OCI-LY7 (cell line): ENCODE measurements around the gene ITGAV. TPM values are rescaled to one million over a fixed set of nuclear protein-coding genes. Genes with fewer than 3 reads are reported as not detected.

ENCODE experiments used
- BruUV-seq: library from RNA; stranded (reverse); fragments of 400-500 nt; replicated peaks from 2 replicates; lab custom pipeline; 2021; lab: Mats Ljungman, UMichigan
- CTCF ChIA-PET: fragments of 300-600 bp; sonication (Branson Sonifier 250); formaldehyde crosslinking; loops from one replicate; lab custom pipeline; 2022; ENCODE audit warnings: antibody characterized with exemption; ENCODE audit not compliant: unreplicated experiment; lab: Charles Lee
- POLR2A ChIA-PET: fragments of 300-600 bp; sonication (Branson Sonifier 250); formaldehyde crosslinking; loops from one replicate; lab custom pipeline; 2022; ENCODE audit warnings: antibody characterized with exemption; lab: Charles Lee
- DNase-seq: peaks from one replicate; pipeline ENCODE4 v3.0.0-alpha.2; 2015; ENCODE audit warnings: low spot score
- H2AFZ ChIP-seq: fragments of 200-600 bp; sonication (generic), shearing (Covaris generic); 2 replicates; pipeline ENCODE4 v1.6.1; 2014; ENCODE audit warnings: mild to moderate bottlenecking, antibody characterized with exemption, low read length, moderate library complexity
- H3K27ac ChIP-seq: fragments of 200-600 bp; sonication (generic); 2 replicates; pipeline ENCODE4 v1.5.1; 2014; ENCODE audit warnings: mixed run types, low read depth, mild to moderate bottlenecking, moderate library complexity, low read length, inconsistent platforms; ENCODE audit not compliant: poor library complexity, severe bottlenecking
- H3K36me3 ChIP-seq: fragments of 200-600 bp; sonication (generic); 2 replicates; pipeline ENCODE4 v1.6.1; 2014; ENCODE audit warnings: mild to moderate bottlenecking, antibody characterized with exemption, low read length, moderate library complexity, mixed read lengths; ENCODE audit not compliant: insufficient read depth
- H3K4me1 ChIP-seq: fragments of 200-600 bp; sonication (generic); 2 replicates; pipeline ENCODE4 v1.5.1; 2014; ENCODE audit warnings: mild to moderate bottlenecking, low read length; ENCODE audit not compliant: insufficient read depth, poor library complexity, severe bottlenecking
- H3K4me2 ChIP-seq: fragments of 200-600 bp; sonication (generic); 2 replicates; pipeline ENCODE4 v1.6.1; 2014; ENCODE audit warnings: mild to moderate bottlenecking, low read length
- H3K4me3 ChIP-seq: fragments of 200-600 bp; sonication (generic); 2 replicates; pipeline ENCODE4 v1.5.1; 2014; ENCODE audit warnings: mild to moderate bottlenecking, low read depth, low read length; ENCODE audit not compliant: poor library complexity, severe bottlenecking
- H3K79me2 ChIP-seq: fragments of 200-600 bp; sonication (generic); 2 replicates; pipeline ENCODE4 v1.6.1; 2016; ENCODE audit warnings: low read depth, mild to moderate bottlenecking, low read length, moderate library complexity, mixed read lengths; ENCODE audit not compliant: insufficient read depth
- H3K9me2 ChIP-seq: fragments of 200-600 bp; sonication (generic); 2 replicates; pipeline ENCODE4 v1.6.1; 2016; ENCODE audit warnings: mild to moderate bottlenecking, low read length, mixed read lengths; ENCODE audit not compliant: insufficient read depth
- H3K9me3 ChIP-seq: fragments of 200-600 bp; sonication (generic); 2 replicates; pipeline ENCODE4 v1.6.1; 2014; ENCODE audit warnings: mild to moderate bottlenecking, mixed run types, low read length, mixed read lengths
- H4K20me1 ChIP-seq: fragments of 200-600 bp; sonication (generic); 2 replicates; pipeline ENCODE4 v1.6.1; 2014; ENCODE audit warnings: mild to moderate bottlenecking, antibody characterized with exemption, low read length, moderate library complexity, mixed read lengths; ENCODE audit not compliant: insufficient read depth
- EZH2phosphoT487 ChIP-seq: fragments of 200-600 bp; sonication (generic); IDR thresholded peaks from 2 replicates; pipeline ENCODE4 v1.6.1; 2018; ENCODE audit warnings: low read depth, borderline replicate concordance, mild to moderate bottlenecking, mixed run types, antibody characterized with exemption, low read length, moderate library complexity, mixed read lengths
- intact Hi-C: fragments of 100-400 bp; cut with micrococcal nuclease; formaldehyde crosslinking; loops from one replicate; pipeline ENCODE4 v1.10.0; 2022; ENCODE audit not compliant: unreplicated experiment
- total RNA-seq, 2 experiments: library from RNA; depleted of rRNA in 1 of 2; stranded (reverse); fragments of >200 nt in 1 of 2; shearing (Covaris generic) in 1 of 2; gene quantifications; 2 replicates each; pipeline ENCODE4 v1.2.3, GENCODE V29; 2014 to 2022
- TF ChIP-seq, protein P1 (sequence below): fragments of 200-600 bp; sonication (generic); conservative IDR thresholded peaks from 2 replicates; pipeline ENCODE4 v1.5.1; 2014; ENCODE audit warnings: mild to moderate bottlenecking, antibody characterized with exemption, low read length, moderate library complexity, mixed read lengths

ITGAV gene
- total RNA-seq, 2 experiments from 2014 or later = 1.1 to 3.2 TPM

DNA sequence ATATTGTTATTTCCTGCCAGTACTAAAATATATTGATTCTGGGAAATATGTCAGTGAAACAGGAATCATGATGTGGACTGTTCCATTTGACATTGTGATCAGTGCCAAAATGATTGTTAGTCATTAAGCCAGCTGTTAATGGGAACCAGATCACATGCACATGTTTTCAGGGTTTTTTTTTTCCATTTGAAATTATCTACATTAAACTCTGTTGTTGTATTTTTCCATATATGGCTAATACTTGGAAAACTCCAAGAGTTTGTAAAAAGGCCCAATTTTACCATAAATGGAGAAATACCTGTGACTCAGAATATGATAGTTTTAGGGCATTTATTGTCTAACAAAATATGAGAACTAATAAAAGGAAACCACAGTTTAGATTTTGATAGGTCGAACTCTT, 13.4 kb downstream of the ITGAV start:
- ChIA-PET CTCF (no interaction called here), POLR2A (no interaction called here)
- no peaks in the 10 kb centered on the region for H3K9me2 ChIP-seq
- no peaks in the 10 kb centered on the region for H3K79me2 ChIP-seq
- H3K36me3 ChIP-seq = no peaks in the 10 kb centered on the region
- H3K4me2 ChIP-seq = no peak overlapping the region
- intact Hi-C loops = no loop called here
- no peak for DNase-seq
- H3K4me1 ChIP-seq = no peaks in the 10 kb centered on the region
- H4K20me1 ChIP-seq = no peaks in the 10 kb centered on the region
- no peak overlapping the region for H2AFZ ChIP-seq
- TF ChIP-seq, protein P1, sequence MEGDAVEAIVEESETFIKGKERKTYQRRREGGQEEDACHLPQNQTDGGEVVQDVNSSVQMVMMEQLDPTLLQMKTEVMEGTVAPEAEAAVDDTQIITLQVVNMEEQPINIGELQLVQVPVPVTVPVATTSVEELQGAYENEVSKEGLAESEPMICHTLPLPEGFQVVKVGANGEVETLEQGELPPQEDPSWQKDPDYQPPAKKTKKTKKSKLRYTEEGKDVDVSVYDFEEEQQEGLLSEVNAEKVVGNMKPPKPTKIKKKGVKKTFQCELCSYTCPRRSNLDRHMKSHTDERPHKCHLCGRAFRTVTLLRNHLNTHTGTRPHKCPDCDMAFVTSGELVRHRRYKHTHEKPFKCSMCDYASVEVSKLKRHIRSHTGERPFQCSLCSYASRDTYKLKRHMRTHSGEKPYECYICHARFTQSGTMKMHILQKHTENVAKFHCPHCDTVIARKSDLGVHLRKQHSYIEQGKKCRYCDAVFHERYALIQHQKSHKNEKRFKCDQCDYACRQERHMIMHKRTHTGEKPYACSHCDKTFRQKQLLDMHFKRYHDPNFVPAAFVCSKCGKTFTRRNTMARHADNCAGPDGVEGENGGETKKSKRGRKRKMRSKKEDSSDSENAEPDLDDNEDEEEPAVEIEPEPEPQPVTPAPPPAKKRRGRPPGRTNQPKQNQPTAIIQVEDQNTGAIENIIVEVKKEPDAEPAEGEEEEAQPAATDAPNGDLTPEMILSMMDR = no peak
- TF ChIP-seq EZH2phosphoT487 = no peak
- no peak overlapping the region for H3K4me3 ChIP-seq
- H3K9me3 ChIP-seq = no peaks in the 10 kb centered on the region
- BruUV-seq = no TSS peak
- H3K27ac ChIP-seq = no peak overlapping the region

DNA sequence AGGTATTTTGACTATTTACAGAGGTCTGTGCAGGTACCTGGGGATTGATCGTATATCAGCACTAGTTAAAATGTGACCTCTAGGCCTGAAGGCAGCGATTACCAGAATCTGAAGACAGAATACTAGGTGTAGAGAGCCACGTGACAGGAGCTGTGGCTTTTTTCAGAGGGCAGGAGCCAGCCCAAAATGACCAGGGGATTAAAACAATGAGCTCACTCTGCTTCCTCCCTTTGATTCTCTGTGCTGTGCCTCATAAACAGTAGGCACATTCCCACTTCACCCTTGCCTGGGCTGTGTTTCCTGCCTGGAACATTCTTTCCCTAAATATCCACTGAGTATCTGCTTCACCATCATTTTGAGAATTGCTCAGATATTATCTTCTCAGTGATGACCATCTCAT, 15.2 kb downstream of the ITGAV start:
- Histone ChIP-seq H4K20me1 (no peaks in the 10 kb centered on the region), H3K9me2 (no peaks in the 10 kb centered on the region), H3K4me3 (no peak overlapping the region), H3K4me2 (no peak overlapping the region), H3K79me2 (no peaks in the 10 kb centered on the region), H3K4me1 (no peaks in the 10 kb centered on the region), H3K27ac (no peak overlapping the region), H3K9me3 (no peaks in the 10 kb centered on the region), H2AFZ (no peak overlapping the region), H3K36me3 (no peaks in the 10 kb centered on the region)
- no peak for TF ChIP-seq EZH2phosphoT487
- TF ChIP-seq, protein P1 = no peak
- ChIA-PET CTCF (no interaction called here), POLR2A (no interaction called here)
- intact Hi-C loops = no loop called here
- DNase-seq = no peak
- no TSS peak for BruUV-seq

DNA sequence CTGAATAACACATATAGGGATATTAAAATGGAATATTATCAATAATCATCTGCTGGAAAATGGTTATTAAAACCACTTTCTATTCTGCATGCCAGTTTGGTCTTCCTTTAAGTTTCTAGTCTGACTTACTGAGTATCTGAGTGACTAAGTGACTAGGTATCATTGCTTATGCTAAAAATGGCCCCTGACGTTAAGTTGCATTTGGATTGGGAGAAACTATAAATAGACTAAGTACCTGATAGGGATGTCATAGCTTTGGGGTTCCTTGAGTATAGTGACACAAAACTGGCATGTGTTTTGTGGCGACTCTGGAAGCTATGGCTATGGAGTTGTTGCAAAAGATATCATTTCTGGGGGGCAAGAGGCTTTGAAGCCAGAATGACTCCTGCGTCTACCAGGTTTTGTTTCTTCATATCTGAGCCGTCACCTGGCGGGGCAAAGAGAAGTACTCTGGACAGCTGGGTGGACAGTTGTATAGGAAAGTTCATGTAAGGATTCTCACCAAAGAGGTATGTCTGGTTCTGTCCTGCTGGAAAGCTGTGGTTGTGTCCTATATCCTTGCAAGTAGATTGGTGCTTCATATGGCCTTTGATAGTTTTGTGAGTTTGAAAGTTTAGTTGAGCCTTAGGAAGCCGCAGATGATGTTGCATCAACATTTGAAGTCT, 17.9 kb downstream of the ITGAV start:
- no peak for DNase-seq
- no peaks in the 10 kb centered on the region for H3K9me3 ChIP-seq
- H3K4me3 ChIP-seq = no peak overlapping the region
- H3K27ac ChIP-seq = no peak overlapping the region
- intact Hi-C loops = no loop called here
- H3K36me3 ChIP-seq = no peaks in the 10 kb centered on the region
- no TSS peak for BruUV-seq
- H3K4me2 ChIP-seq = no peak overlapping the region
- CTCF ChIA-PET = no interaction called here
- no peak overlapping the region for H2AFZ ChIP-seq
- H3K4me1 ChIP-seq = no peaks in the 10 kb centered on the region
- H3K79me2 ChIP-seq = no peaks in the 10 kb centered on the region
- POLR2A ChIA-PET = interaction anchor here (0.6 kb wide), 1 partner anchor 9 kb away, joined by 3 read pairs; no protein-coding TSS in a partner anchor
- H4K20me1 ChIP-seq = no peaks in the 10 kb centered on the region
- no peak for TF ChIP-seq EZH2phosphoT487
- TF ChIP-seq, protein P1 = no peak
- H3K9me2 ChIP-seq = no peaks in the 10 kb centered on the region
